Measurements from ENCODE around the gene GPD1L. TPM values are rescaled to one million over a fixed set of nuclear protein-coding genes. Genes with fewer than 3 reads are reported as not detected.

GPD1L gene
- total RNA-seq, 2 experiments from 2014 or later: 19.5 to 20.7 TPM

DNA sequence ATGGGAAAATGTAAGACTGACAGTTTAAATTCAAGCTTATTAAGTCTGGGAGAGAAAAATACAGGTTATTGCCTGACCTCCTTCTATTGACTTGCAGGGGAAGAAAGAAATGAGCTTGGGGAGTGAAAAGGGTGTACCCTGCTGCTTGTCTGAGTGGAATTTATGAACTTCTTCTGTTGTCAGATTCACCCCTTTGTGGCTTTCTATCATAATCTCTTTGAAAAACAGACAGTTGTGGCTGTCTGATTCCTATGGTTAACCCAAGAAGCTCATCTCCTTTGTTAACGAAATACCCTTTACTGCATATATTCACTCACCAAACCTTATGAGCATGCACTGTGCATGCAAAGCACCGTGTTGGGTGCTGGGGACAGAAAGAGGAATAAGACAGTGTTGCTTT lies 22.5 kb downstream of the GPD1L start:
- POLR2A ChIA-PET: interaction anchor here (0.8 kb wide), 1 partner anchor 22 kb away, joined by 3 read pairs; the partner anchor contains the start of gene GPD1L
- no peak for DNase-seq
- H3K27ac Mint-ChIP-seq: no peak overlapping the region
- peaks cover 17% of the 10 kb centered on the region for H3K36me3 Mint-ChIP-seq (ENCODE audit: low read depth)
- H3K27me3 Mint-ChIP-seq: no peaks in the 10 kb centered on the region
- CTCF ChIA-PET: interaction anchor here (1.2 to 2.2 kb wide), 3 partner anchors 12 to 15 kb away, joined by 3 to 9 read pairs (median 4); no protein-coding TSS in a partner anchor
- H3K9me3 Mint-ChIP-seq: no peaks in the 10 kb centered on the region
- H3K4me1 Mint-ChIP-seq: peaks cover 2% of the 10 kb centered on the region
- no peak overlapping the region for H3K4me3 Mint-ChIP-seq

DNA sequence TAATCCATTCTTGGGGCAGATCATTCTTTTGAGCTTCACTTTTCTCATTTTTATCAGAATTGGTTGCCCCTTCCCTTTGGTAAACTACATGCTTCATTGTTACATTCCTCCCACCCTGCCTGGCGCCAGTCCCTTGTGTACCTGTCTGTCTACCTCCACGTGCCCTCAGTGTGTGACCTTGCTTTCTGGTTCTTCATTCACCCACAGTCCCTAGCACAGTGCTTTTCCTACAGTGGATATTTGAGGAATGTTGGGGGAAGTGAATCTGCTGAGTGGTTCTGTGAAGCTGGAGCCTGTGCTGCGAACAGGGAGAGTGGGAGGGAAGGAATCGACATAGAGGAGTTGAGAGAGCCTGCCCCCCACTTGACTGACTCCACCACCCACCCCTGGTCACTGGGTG lies 23.4 kb downstream of the GPD1L start:
- ChIA-PET POLR2A (no interaction called here), CTCF (interaction anchor here (1.2 to 2.2 kb wide), 2 partner anchors 11 to 15 kb away, joined by 3 to 9 read pairs; no protein-coding TSS in a partner anchor)
- no peak for DNase-seq
- H3K36me3 Mint-ChIP-seq (ENCODE audit: low read depth): peaks cover 21% of the 10 kb centered on the region
- no peak overlapping the region for H3K4me3 Mint-ChIP-seq
- H3K9me3 Mint-ChIP-seq: no peaks in the 10 kb centered on the region
- no peaks in the 10 kb centered on the region for H3K27me3 Mint-ChIP-seq
- peaks cover 2% of the 10 kb centered on the region for H3K4me1 Mint-ChIP-seq
- H3K27ac Mint-ChIP-seq: no peak overlapping the region

DNA sequence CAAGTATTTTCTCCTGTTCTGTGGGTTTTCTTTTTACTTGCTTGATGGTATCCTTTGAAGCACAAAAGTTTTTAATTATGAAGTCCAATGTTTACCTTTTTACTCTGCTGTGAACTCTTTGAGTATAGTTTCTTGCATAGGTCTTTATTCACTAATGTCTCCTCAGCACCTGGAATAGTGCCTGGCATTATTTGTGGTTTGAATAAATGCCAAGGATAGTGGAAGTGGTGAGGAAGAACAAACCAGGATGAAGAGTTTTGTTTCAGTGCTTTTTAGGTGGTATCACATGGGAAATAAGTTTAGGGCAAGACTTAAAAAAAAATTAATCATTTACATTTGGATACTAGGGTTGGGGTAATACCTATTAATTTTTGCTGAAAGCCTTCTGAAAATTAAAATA lies 25.7 kb downstream of the GPD1L start:
- Mint-ChIP-seq H3K4me1 (no peaks in the 10 kb centered on the region), H3K4me3 (no peak overlapping the region), H3K9me3 (no peaks in the 10 kb centered on the region), H3K36me3 (ENCODE audit: low read depth) (peaks cover 27% of the 10 kb centered on the region), H3K27me3 (no peaks in the 10 kb centered on the region), H3K27ac (no peak overlapping the region)
- POLR2A ChIA-PET: no interaction called here
- DNase-seq: no peak
- CTCF ChIA-PET: no interaction called here

DNA sequence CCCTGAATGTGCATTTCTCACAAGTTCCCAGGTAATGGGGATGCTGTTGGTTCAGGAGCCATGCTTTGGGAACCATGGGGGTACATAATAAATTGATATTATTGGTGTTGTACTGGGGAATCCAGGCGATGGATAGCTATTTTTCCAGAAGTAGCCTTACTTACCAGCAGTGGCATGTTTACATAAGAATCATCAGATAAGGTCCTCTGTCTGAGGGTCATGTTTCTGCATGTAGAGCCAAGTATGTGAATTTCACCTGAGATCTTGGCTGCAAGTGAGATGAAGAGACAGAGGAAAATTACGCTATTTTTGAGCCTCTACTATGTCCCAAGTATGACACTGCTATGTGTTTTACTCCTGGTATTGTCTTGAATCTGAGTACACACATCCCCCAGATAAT lies 26.3 kb downstream of the GPD1L start:
- Mint-ChIP-seq H3K4me1 (peaks cover 3% of the 10 kb centered on the region), H3K27me3 (no peaks in the 10 kb centered on the region), H3K9me3 (no peaks in the 10 kb centered on the region), H3K27ac (no peak overlapping the region), H3K36me3 (ENCODE audit: low read depth) (peaks cover 27% of the 10 kb centered on the region), H3K4me3 (no peak overlapping the region)
- ChIA-PET POLR2A (no interaction called here), CTCF (no interaction called here)
- no peak for DNase-seq

DNA sequence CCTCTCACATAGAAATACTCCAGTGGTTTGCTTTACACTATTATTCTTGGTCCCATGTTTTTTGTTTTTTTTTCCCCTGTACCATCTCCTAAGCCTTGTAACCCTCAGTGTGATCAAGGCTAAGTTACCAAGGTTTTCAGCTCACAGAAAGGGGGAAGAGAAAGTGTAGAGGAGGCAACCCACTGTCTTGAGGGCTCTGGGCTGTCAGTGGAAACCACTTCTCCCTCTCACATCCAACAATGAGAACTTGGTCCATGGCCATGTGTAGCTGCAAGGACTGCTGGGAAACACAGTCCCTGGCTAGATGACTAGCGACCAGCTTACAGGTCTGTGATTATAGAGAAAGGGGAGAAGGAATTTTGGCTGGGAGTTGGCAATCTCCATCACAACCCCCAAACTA lies 30.3 kb downstream of the GPD1L start:
- Mint-ChIP-seq H3K9me3 (no peaks in the 10 kb centered on the region), H3K4me1 (peaks cover 20% of the 10 kb centered on the region), H3K36me3 (ENCODE audit: low read depth) (peaks cover 18% of the 10 kb centered on the region), H3K27ac (no peak overlapping the region), H3K4me3 (no peak overlapping the region), H3K27me3 (no peaks in the 10 kb centered on the region)
- DNase-seq: no peak
- ChIA-PET POLR2A (no interaction called here), CTCF (no interaction called here)

DNA sequence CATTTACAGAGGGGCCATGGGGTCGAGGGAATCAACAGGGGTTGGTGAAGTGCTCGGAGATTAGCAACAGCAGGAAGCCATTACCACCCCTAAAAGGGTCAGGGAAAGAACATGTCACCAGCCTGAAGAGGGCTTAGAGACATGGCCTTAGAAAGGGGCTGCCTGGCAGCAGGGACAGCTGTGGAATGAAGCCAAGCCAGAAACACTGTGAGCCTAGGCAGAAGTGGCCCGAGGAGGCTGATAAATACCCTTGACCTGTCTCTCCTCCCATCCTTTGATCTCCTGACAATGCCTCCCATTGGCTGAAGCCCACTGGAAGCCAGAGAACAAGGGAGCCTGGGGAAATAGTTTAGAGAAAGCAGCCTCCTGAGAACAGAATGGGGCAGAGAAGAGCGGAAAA lies 31.4 kb downstream of the GPD1L start:
- Mint-ChIP-seq H3K36me3 (ENCODE audit: low read depth) (peaks cover 18% of the 10 kb centered on the region), H3K27ac (no peak overlapping the region), H3K4me1 (peaks cover 22% of the 10 kb centered on the region), H3K27me3 (no peaks in the 10 kb centered on the region), H3K9me3 (no peaks in the 10 kb centered on the region), H3K4me3 (no peak overlapping the region)
- POLR2A ChIA-PET: no interaction called here
- DNase-seq: no peak
- CTCF ChIA-PET: no interaction called here

DNA sequence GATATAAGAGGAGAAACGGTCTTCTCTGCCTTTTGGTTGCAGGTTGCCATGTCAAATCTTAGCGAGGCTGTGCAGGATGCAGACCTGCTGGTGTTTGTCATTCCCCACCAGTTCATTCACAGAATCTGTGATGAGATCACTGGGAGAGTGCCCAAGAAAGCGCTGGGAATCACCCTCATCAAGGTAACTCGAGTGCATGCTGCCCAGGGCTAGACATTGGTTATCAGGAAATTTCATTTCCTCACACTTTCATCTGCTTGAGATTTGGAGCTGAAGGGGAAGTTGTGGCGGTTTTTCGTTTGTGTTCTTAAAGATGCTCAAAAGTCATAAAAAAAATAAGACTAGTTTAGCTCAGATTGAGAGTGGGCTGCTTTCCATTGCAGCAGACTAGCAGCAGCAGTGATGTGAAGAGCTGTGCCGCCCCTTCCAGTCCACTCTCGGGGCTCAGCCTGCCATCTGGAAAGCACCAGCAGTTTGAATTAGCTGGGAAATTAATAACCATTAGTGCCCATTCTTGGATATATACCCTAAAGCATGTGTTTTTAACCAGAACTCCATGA lies 32.2 kb downstream of the GPD1L start:
- Mint-ChIP-seq H3K4me3 (no peak overlapping the region), H3K36me3 (ENCODE audit: low read depth) (peaks cover 15% of the 10 kb centered on the region), H3K27me3 (no peaks in the 10 kb centered on the region), H3K27ac (no peak overlapping the region), H3K4me1 (peaks cover 22% of the 10 kb centered on the region), H3K9me3 (no peaks in the 10 kb centered on the region)
- no peak for DNase-seq
- ChIA-PET POLR2A (no interaction called here), CTCF (interaction anchor here (0.5 to 0.6 kb wide), 2 partner anchors 49 to 524 kb away, joined by 3 to 4 read pairs; no protein-coding TSS in a partner anchor)

DNA sequence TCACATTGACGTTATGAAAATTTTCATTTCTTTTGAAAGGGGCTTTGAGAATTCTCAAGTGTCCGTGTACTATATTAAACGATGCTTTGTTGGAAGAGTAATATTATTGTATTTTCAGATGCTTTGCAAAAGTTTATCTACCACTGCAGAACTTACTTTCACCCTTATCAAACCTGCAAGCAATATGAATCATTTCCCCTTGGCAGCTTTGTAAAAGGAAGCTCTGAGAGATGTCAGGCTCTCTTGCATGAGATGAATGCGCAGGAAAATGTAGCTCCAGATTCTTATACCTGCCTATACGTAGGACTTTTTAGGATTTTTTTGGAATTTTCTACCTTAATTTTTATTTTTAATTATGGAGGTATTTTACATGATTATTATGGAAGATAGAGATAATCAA lies 34.5 kb downstream of the GPD1L start:
- ChIA-PET CTCF (interaction anchor here (1.0 to 1.5 kb wide), 2 partner anchors 11 to 124 kb away, joined by 3 to 4 read pairs; no protein-coding TSS in a partner anchor), POLR2A (no interaction called here)
- H3K4me1 Mint-ChIP-seq: peaks cover 22% of the 10 kb centered on the region
- H3K9me3 Mint-ChIP-seq: no peaks in the 10 kb centered on the region
- peaks cover 11% of the 10 kb centered on the region for H3K36me3 Mint-ChIP-seq (ENCODE audit: low read depth)
- H3K27ac Mint-ChIP-seq: no peak overlapping the region
- no peak overlapping the region for H3K4me3 Mint-ChIP-seq
- DNase-seq: no peak
- H3K27me3 Mint-ChIP-seq: no peaks in the 10 kb centered on the region

DNA sequence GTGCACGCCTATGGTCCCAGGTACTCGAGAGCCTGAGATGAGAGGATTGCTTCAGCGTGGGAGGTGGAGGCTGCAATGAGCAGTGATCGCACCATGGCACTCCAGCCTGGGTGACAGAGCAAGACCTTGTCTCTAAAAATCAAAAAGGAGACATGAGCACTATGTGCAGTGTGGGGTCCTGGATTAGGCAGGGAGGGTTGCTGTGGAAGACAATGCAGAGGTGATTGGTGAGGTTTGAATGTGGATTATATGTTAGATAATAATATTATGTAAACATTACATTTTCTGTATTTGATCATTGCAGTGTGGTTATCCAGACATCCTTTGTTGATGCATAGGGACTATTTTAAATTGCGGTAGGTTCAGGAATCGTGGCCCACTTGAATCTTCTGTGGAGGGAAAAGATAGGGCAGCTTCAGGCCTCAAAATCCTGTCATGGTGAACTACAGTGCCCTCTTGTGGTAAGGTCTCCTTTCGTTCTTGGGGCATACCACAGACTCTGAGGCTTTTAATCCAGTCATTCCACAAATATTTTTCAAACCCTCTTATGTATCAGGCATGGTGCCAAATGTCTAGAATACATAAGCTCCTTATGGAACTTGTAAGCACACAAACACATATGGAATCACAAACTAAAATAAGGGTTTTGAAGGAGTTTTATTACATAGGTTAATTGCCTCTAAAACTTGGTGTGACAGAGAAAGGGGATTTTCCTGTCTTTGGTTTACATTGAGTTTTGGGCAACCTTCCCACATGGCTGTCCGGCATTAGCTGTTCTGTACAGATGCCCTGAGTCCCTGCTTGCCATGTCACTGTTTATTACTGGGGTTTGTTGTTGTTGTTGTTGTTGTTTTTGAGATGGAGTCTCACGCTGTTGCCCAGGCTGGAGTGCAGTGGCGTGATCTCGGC lies 37.7 kb downstream of the GPD1L start:
- Mint-ChIP-seq H3K27ac (no peak overlapping the region), H3K27me3 (no peaks in the 10 kb centered on the region), H3K4me3 (no peak overlapping the region), H3K4me1 (peaks cover 16% of the 10 kb centered on the region), H3K36me3 (ENCODE audit: low read depth) (peaks cover 22% of the 10 kb centered on the region), H3K9me3 (no peaks in the 10 kb centered on the region)
- DNase-seq: peak; percentile 44
- ChIA-PET POLR2A (interaction anchor here (1.2 kb wide), 1 partner anchor 125 kb away, joined by 3 read pairs; no protein-coding TSS in a partner anchor), CTCF (interaction anchor here (0.7 to 2.9 kb wide), 11 partner anchors 8 to 135 kb away, joined by 3 to 56 read pairs (median 4); partner anchors contain the start of gene GPD1L)

DNA sequence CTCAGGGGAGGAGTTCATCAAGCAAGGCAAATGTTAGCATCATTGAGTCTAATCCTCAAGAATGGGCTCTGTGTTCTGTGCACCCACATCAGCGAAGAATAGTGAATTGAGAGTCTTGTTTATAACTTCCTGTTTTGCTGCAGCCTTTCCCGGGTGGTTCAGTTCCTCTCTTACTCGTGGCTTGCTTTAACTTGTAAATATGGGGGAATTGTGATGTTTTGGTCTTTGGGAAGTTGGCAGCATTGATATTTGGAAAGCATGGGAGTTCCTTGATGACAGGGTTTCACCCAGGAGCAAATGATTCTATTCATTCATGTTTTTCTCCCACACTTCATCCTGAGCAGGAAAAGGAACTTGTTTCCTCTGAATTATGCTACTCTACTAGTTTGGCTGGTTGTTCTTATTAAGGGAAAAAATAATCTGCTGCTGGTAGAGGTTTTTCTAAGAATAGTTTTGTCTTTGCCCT lies 40.4 kb downstream of the GPD1L start:
- CTCF ChIA-PET: interaction anchor here (1.4 kb wide), 1 partner anchor 128 kb away, joined by 3 read pairs; no protein-coding TSS in a partner anchor
- no peak for DNase-seq
- Mint-ChIP-seq H3K4me1 (peaks cover 10% of the 10 kb centered on the region), H3K9me3 (no peaks in the 10 kb centered on the region), H3K36me3 (ENCODE audit: low read depth) (peaks cover 28% of the 10 kb centered on the region), H3K27me3 (no peaks in the 10 kb centered on the region), H3K4me3 (no peak overlapping the region), H3K27ac (peak overlapping the region; percentile 8)
- POLR2A ChIA-PET: no interaction called here

DNA sequence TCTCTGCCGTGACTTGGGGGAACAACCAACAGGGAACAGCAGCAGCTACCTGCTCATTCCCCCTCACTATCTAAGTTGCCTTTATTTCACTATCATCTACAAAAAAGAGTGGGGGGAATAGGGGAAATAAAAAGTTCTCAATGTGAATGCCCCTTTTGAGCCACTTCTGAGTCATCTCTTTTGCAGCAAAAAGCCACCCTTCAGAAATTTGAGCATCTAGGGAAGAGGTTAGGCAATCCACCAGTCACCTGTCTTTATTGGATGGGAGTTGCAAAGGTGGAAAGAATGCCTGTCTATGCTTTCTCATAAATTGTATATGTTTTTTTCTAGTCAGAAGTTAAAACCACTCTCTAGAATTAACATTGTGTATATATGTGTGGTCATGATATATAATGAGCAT lies 41.1 kb downstream of the GPD1L start:
- POLR2A ChIA-PET: no interaction called here
- Mint-ChIP-seq H3K4me1 (peaks cover 9% of the 10 kb centered on the region), H3K27me3 (no peaks in the 10 kb centered on the region), H3K9me3 (no peaks in the 10 kb centered on the region), H3K36me3 (ENCODE audit: low read depth) (peaks cover 29% of the 10 kb centered on the region), H3K27ac (no peak overlapping the region), H3K4me3 (no peak overlapping the region)
- CTCF ChIA-PET: interaction anchor here (1.3 to 1.4 kb wide), 2 partner anchors 129 to 130 kb away, joined by 3 read pairs; no protein-coding TSS in a partner anchor
- no peak for DNase-seq

DNA sequence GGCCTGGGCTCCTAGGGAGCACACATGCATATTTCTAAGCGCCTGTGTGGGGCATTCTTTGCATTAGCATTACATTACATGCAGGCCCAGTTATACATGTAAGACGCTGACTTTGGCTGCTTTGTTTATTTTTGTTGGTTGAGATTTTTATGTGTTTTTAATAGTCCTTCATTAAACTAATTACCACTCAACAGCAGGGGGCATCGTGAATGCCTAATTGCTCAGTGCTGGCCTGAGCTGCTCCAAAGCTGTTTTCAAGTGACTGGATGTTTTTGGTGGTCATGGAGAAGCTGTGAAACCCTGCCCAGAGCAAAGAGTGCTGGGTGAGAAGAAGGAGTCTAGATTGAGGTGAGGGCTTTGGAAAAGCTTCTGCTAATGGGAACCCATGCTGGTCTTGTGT lies 41.5 kb downstream of the GPD1L start:
- Mint-ChIP-seq H3K4me3 (no peak overlapping the region), H3K36me3 (ENCODE audit: low read depth) (peaks cover 29% of the 10 kb centered on the region), H3K27me3 (no peaks in the 10 kb centered on the region), H3K4me1 (peaks cover 9% of the 10 kb centered on the region), H3K9me3 (no peaks in the 10 kb centered on the region), H3K27ac (no peak overlapping the region)
- POLR2A ChIA-PET: no interaction called here
- CTCF ChIA-PET: interaction anchor here (1.3 to 1.4 kb wide), 2 partner anchors 129 to 130 kb away, joined by 3 read pairs; no protein-coding TSS in a partner anchor
- DNase-seq: no peak

DNA sequence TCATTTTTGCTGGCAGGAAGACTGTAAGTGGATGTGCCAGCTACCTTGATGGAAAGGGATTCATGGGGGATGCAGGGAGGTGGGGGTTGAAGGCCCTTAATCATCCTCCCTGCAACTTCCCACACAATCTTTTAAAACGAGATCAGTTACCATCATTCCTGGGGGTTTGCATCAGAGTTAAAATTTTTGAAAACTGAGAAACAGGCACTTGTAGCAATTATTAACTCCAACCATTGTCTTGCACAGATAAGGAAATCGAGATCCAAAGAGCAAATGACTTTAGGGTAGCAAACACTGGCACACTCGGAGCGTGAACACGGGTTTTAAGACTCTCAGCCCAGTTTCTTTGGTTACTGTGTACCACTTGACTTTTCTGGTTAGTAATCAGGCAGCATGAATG lies 41.9 kb downstream of the GPD1L start:
- H3K4me3 Mint-ChIP-seq: no peak overlapping the region
- H3K9me3 Mint-ChIP-seq: no peaks in the 10 kb centered on the region
- H3K27me3 Mint-ChIP-seq: no peaks in the 10 kb centered on the region
- DNase-seq: no peak
- POLR2A ChIA-PET: no interaction called here
- H3K36me3 Mint-ChIP-seq (ENCODE audit: low read depth): peaks cover 29% of the 10 kb centered on the region
- CTCF ChIA-PET: interaction anchor here (1.3 to 1.4 kb wide), 2 partner anchors 129 to 131 kb away, joined by 3 read pairs; no protein-coding TSS in a partner anchor
- H3K4me1 Mint-ChIP-seq: peaks cover 9% of the 10 kb centered on the region
- H3K27ac Mint-ChIP-seq: no peak overlapping the region
